ENCODE data around the gene NYAP2. TPM values are rescaled to one million over a fixed set of nuclear protein-coding genes. Genes with fewer than 3 reads are reported as not detected.

Gene NYAP2
- total RNA-seq, 1 experiment from 2014 or later, result not detected

GRCh38 chr2:225660262-225661131 is 261.0 kb downstream of the NYAP2 start:
- Histone ChIP-seq H3K4me1 (ENCODE audit: control insufficient read depth in 1 of 2, insufficient read depth in 2 of 2, low read length in 2 of 2) (no peaks in the 10 kb centered on the region; a peak in 1 of 4 replicates), H3K27ac (ENCODE audit: low read depth, low read length) (no peak overlapping the region), H3K27me3 (ENCODE audit: insufficient read depth, low read length) (no peaks in the 10 kb centered on the region), H3K4me2 (ENCODE audit: low read length) (no peak overlapping the region), H3K4me3 (replicated peaks in 1 of 2; ENCODE audit: low read depth in 1 of 2, low read length in 2 of 2) (no peak overlapping the region), H3K9ac (ENCODE audit: low read length) (no peak overlapping the region), H4K20me1 (ENCODE audit: insufficient read depth) (no peaks in the 10 kb centered on the region), H3K9me2 (ENCODE audit: insufficient read depth) (no peaks in the 10 kb centered on the region), H2AFZ (ENCODE audit: low read depth, low read length, poor library complexity, severe bottlenecking) (peak overlapping the region; percentile 81), H3K36me3 (ENCODE audit: control insufficient read depth in 1 of 2, insufficient read depth in 2 of 2, low read length in 2 of 2) (no peaks in the 10 kb centered on the region), H3K79me2 (ENCODE audit: insufficient read depth, low read length) (no peaks in the 10 kb centered on the region), H3K9me3 (ENCODE audit: control insufficient read depth in 1 of 2, insufficient read depth in 1 of 2, low read depth in 1 of 2, low read length in 2 of 2) (no peaks in the 10 kb centered on the region)
- ATAC-seq, result peak; percentile 84
- ChIA-PET POLR2A (interaction anchor here (0.7 kb wide), 1 partner anchor 653 kb away, joined by 3 read pairs; no protein-coding TSS in a partner anchor), RAD21 (ENCODE audit: low non-redundant PET in 1 of 2, low total read pairs in 2 of 2, uncharacterized antibody in 2 of 2, unreplicated experiment in 2 of 2) (interaction anchor here in 1 of 2 experiments (0.7 kb wide), 2 partner anchors 50 to 489 kb away, joined by 3 read pairs; no protein-coding TSS in a partner anchor), CTCF (interaction anchor here (0.5 to 1.5 kb wide), 7 partner anchors 12 to 658 kb away, joined by 3 to 11 read pairs (median 5); no protein-coding TSS in a partner anchor)
- peak; percentile 50 for DNase-seq (ENCODE audit: low read depth, low spot score)
- TF ChIP-seq ELF1 (IDR thresholded peaks at IDR 0.05; ENCODE audit: borderline replicate concordance, low read depth), result no peak
- no peak for TF ChIP-seq SRF (IDR thresholded peaks at IDR 0.05; ENCODE audit: low read depth)
- no peak for TF ChIP-seq EZH2phosphoT487 (IDR thresholded peaks at IDR 0.05; ENCODE audit: borderline replicate concordance)
- TF ChIP-seq POLR2A (IDR thresholded peaks at IDR 0.05; ENCODE audit: borderline replicate concordance, extremely low read depth, insufficient read depth, insufficient read length), result no peak
- no peak for TF ChIP-seq ATF3 (IDR thresholded peaks at IDR 0.05)
- TF ChIP-seq, protein P1, sequence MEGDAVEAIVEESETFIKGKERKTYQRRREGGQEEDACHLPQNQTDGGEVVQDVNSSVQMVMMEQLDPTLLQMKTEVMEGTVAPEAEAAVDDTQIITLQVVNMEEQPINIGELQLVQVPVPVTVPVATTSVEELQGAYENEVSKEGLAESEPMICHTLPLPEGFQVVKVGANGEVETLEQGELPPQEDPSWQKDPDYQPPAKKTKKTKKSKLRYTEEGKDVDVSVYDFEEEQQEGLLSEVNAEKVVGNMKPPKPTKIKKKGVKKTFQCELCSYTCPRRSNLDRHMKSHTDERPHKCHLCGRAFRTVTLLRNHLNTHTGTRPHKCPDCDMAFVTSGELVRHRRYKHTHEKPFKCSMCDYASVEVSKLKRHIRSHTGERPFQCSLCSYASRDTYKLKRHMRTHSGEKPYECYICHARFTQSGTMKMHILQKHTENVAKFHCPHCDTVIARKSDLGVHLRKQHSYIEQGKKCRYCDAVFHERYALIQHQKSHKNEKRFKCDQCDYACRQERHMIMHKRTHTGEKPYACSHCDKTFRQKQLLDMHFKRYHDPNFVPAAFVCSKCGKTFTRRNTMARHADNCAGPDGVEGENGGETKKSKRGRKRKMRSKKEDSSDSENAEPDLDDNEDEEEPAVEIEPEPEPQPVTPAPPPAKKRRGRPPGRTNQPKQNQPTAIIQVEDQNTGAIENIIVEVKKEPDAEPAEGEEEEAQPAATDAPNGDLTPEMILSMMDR (IDR thresholded peaks at IDR 0.05 in 2 of 3, conservative IDR thresholded peaks at IDR 0.05 in 1 of 3; ENCODE audit: borderline replicate concordance in 1 of 3, insufficient read depth in 1 of 3, low read depth in 2 of 3, low read length in 2 of 3), result peak; percentile 84 to 96 (median 87)
- TF ChIP-seq YY1 (IDR thresholded peaks at IDR 0.05; ENCODE audit: extremely low read depth, insufficient replicate concordance, low read depth, low read length), result peak; percentile 14
- TF ChIP-seq, protein P2, sequence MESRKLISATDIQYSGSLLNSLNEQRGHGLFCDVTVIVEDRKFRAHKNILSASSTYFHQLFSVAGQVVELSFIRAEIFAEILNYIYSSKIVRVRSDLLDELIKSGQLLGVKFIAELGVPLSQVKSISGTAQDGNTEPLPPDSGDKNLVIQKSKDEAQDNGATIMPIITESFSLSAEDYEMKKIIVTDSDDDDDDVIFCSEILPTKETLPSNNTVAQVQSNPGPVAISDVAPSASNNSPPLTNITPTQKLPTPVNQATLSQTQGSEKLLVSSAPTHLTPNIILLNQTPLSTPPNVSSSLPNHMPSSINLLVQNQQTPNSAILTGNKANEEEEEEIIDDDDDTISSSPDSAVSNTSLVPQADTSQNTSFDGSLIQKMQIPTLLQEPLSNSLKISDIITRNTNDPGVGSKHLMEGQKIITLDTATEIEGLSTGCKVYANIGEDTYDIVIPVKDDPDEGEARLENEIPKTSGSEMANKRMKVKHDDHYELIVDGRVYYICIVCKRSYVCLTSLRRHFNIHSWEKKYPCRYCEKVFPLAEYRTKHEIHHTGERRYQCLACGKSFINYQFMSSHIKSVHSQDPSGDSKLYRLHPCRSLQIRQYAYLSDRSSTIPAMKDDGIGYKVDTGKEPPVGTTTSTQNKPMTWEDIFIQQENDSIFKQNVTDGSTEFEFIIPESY (IDR thresholded peaks at IDR 0.05; ENCODE audit: extremely low read depth, insufficient replicate concordance, low read length), result no peak
- TF ChIP-seq TCF7L2 (IDR thresholded peaks at IDR 0.05; ENCODE audit: borderline replicate concordance, extremely low read depth, insufficient read depth, insufficient read length), result no peak
- TF ChIP-seq RAD21 (IDR thresholded peaks at IDR 0.05; ENCODE audit: low read depth), result peak; percentile 95
- intact Hi-C loops (cut with micrococcal nuclease), result loop anchor here (1.0 to 5.0 kb wide), 5 partner anchors 377 to 1303 kb away; no protein-coding TSS in a partner anchor
- no TSS peak for BruUV-seq (replicated peaks)

Data from HCT116 (cell line).